ENCODE data around the gene MAN1A1. TPM values are rescaled to one million over a fixed set of nuclear protein-coding genes. Genes with fewer than 3 reads are reported as not detected.
"Not testable (repeated sequence)": the region's sequence is repeated elsewhere in the genome, so short reads cannot be mapped to it uniquely, and the experiment has no call there.

MAN1A1 gene
- total RNA-seq, 1 donor from 2014 or later, result 52.2 TPM

DNA sequence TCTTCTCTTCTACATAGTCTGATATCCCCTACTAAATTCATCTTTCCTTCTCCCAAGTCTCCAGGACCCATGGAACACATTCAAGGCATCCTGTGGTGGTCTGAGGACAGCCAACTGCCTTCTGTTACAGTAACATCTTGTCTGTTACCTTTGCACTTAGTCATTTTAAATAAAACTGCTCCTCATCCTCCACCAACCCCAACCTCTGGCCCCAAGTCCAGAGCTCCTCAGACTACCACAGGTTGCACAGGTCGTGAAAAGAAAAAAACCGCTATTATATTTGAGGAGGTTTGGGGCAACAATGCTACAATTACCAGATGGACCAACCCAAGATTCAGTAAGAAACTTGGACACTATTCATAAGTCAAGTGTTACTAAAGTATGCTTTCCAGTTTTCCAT, 49.9 kb downstream of the MAN1A1 start:
- Mint-ChIP-seq H3K27ac (no peak overlapping the region), H3K9me3 (no peaks in the 10 kb centered on the region), H3K4me1 (ENCODE audit: unreplicated experiment) (peaks cover 4% of the 10 kb centered on the region)

GRCh38 chr6:119297049-119297448, 52.5 kb downstream of the MAN1A1 start:
- Mint-ChIP-seq H3K9me3 (no peaks in the 10 kb centered on the region), H3K27ac (no peak overlapping the region), H3K4me1 (ENCODE audit: unreplicated experiment) (no peaks in the 10 kb centered on the region), H3K36me3 (peaks cover 4% of the 10 kb centered on the region), H3K27me3 (no peaks in the 10 kb centered on the region), H3K4me3 (no peak overlapping the region)
- no peak for TF ChIP-seq CTCF (conservative IDR thresholded peaks at IDR 0.05)
- no peak for DNase-seq (ENCODE audit: extremely low spot score, unreplicated experiment)

More for the DNA sequence above, 49.9 kb downstream of the MAN1A1 start:
- TF ChIP-seq CTCF (conservative IDR thresholded peaks at IDR 0.05), result no peak
- no peak for DNase-seq (ENCODE audit: extremely low spot score, unreplicated experiment)
- Mint-ChIP-seq H3K36me3 (peaks cover 4% of the 10 kb centered on the region), H3K27me3 (no peaks in the 10 kb centered on the region), H3K4me3 (no peak overlapping the region)

GRCh38 chr6:119296036-119297035, 53.2 kb downstream of the MAN1A1 start:
- no peak overlapping the region for H3K4me3 Mint-ChIP-seq
- no peaks in the 10 kb centered on the region for H3K27me3 Mint-ChIP-seq
- H3K36me3 Mint-ChIP-seq, result peaks cover 4% of the 10 kb centered on the region
- DNase-seq (ENCODE audit: extremely low spot score, unreplicated experiment), result no peak
- TF ChIP-seq CTCF (conservative IDR thresholded peaks at IDR 0.05), result no peak
- H3K27ac Mint-ChIP-seq, result no peak overlapping the region
- no peaks in the 10 kb centered on the region for H3K4me1 Mint-ChIP-seq (ENCODE audit: unreplicated experiment)
- H3K9me3 Mint-ChIP-seq, result peaks cover 1% of the 10 kb centered on the region

DNA sequence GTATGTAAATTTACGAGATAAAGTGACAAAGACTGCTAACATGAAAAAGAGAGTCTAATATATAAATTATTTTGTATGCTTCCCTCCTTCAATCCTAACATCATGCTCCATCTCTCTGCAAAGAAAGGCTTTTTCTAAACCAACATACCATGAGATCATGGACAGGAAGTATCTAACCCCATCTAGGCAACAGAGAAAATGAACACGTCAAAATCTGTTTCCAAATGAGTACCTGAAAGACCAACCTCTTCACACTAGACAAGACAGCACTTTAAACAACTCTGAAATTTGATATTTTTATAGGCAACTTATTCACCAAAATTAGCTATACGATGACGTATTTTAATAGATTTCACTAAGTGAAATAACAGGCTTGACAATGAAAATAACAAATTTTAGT, 54.6 kb downstream of the MAN1A1 start:
- Mint-ChIP-seq H3K9me3 (peaks cover 5% of the 10 kb centered on the region), H3K36me3 (peaks cover 4% of the 10 kb centered on the region), H3K27me3 (no peaks in the 10 kb centered on the region), H3K4me3 (no peak overlapping the region), H3K4me1 (ENCODE audit: unreplicated experiment) (no peaks in the 10 kb centered on the region), H3K27ac (no peak overlapping the region)
- no peak for DNase-seq (ENCODE audit: extremely low spot score, unreplicated experiment)
- TF ChIP-seq CTCF (conservative IDR thresholded peaks at IDR 0.05), result no peak

DNA sequence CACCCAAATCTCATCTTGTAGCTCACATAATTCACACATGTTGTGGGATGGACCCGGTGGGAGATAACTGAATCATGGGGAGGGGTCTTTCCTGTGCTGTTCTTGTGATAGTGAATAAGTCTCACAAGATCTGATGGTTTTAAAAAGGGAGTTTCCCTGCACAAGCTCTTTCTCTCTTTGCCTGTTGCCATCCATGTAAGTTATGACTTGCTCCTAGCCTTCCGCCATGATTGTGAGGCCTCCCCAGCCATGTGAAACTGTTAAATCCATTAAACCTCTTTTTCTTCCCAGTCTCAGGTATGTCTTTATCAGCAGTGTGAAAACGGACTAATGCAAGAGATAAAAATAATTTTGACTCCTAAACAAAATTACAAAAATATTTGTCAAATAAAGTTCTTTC, 58.5 kb downstream of the MAN1A1 start:
- H3K36me3 Mint-ChIP-seq, result peaks cover 11% of the 10 kb centered on the region

DNA sequence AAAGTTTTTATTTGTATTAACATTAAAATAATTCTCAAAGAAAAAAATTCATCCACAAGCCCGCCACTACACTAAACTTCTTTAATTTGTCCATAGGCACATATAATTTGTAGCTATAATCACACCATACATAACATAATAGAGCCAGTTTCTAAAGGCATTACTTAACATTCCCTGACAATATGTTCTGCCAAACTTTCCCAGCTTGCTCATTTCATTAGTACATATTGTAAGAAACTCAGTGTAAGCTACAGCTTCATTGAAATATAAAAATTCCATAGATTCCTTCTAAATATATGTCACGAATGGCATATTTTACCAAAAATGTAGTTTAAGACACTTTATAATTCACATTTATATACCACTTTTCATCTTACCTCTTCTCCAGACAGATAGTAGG, 59.3 kb downstream of the MAN1A1 start:
- H3K4me1 Mint-ChIP-seq (ENCODE audit: unreplicated experiment), result peaks cover 9% of the 10 kb centered on the region
- no peak for TF ChIP-seq CTCF (conservative IDR thresholded peaks at IDR 0.05)
- H3K27me3 Mint-ChIP-seq, result no peaks in the 10 kb centered on the region
- DNase-seq (ENCODE audit: extremely low spot score, unreplicated experiment), result no peak
- no peak overlapping the region for H3K27ac Mint-ChIP-seq
- H3K36me3 Mint-ChIP-seq, result peaks cover 11% of the 10 kb centered on the region
- H3K4me3 Mint-ChIP-seq, result no peak overlapping the region
- H3K9me3 Mint-ChIP-seq, result peaks cover 8% of the 10 kb centered on the region

More for the DNA sequence above, 58.5 kb downstream of the MAN1A1 start:
- not testable (repeated sequence) for H3K27me3 Mint-ChIP-seq; H3K4me1 Mint-ChIP-seq (ENCODE audit: unreplicated experiment); H3K9me3 Mint-ChIP-seq; DNase-seq (ENCODE audit: extremely low spot score, unreplicated experiment); H3K4me3 Mint-ChIP-seq; H3K27ac Mint-ChIP-seq

All from type B pancreatic cell (in vitro differentiated cells).